CD14-positive monocyte (primary cell): ENCODE data around the gene L3MBTL3. TPM values are rescaled to one million over a fixed set of nuclear protein-coding genes. Genes with fewer than 3 reads are reported as not detected.

Experiments used
- DNase-seq, 3 donors: peaks; one replicate each; pipeline ENCODE4 v3.0.0-alpha.2; 2011 to 2022
- H2AFZ ChIP-seq: 2 replicates; pipeline ENCODE4 v1.6.0; 2012; ENCODE audit warnings: mild to moderate bottlenecking, low read depth, low read length, inconsistent platforms; ENCODE audit not compliant: insufficient read depth, poor library complexity, severe bottlenecking
- H3K27ac ChIP-seq, 2 donors: 1 replicate in 1 of 2; 2 replicates in 1 of 2; pipeline ENCODE4 v1.5.1; 2012 to 2013; ENCODE audit warnings: low read length in 2 of 2, control low read depth in 1 of 2, inconsistent platforms in 1 of 2, low read depth in 1 of 2, mild to moderate bottlenecking in 1 of 2
- H3K27me3 ChIP-seq, 2 donors: one replicate each; pipeline versions ENCODE4 v1.6.0 to v1.6.1; 2011 to 2013; ENCODE audit warnings: low read length in 2 of 2; ENCODE audit not compliant: control insufficient read depth in 2 of 2, insufficient read depth in 2 of 2
- H3K36me3 ChIP-seq, 2 donors: replicated peaks in 1 of 2; 1 replicate in 1 of 2; 2 replicates in 1 of 2; pipeline versions ENCODE4 v1.5.1 to v1.6.1; 2012 to 2013; ENCODE audit warnings: low read length in 2 of 2, control low read depth in 1 of 2, inconsistent platforms in 1 of 2, mild to moderate bottlenecking in 1 of 2; ENCODE audit not compliant: insufficient read depth in 2 of 2, control insufficient read depth in 1 of 2
- H3K4me1 ChIP-seq, 2 donors: 1 replicate in 1 of 2; 2 replicates in 1 of 2; pipeline versions ENCODE4 v1.5.1 to v1.6.1; 2012 to 2013; ENCODE audit warnings: low read length in 2 of 2, control low read depth in 1 of 2, inconsistent platforms in 1 of 2, mild to moderate bottlenecking in 1 of 2, moderate library complexity in 1 of 2; ENCODE audit not compliant: insufficient read depth in 2 of 2, control insufficient read depth in 1 of 2
- H3K4me2 ChIP-seq: replicated peaks from 2 replicates; pipeline ENCODE3; 2012; ENCODE audit warnings: low read length, moderate library complexity, mild to moderate bottlenecking; ENCODE audit not compliant: poor library complexity, severe bottlenecking; ENCODE audit errors: extremely low read depth
- H3K4me3 ChIP-seq, 3 experiments: fragments of 200-600 bp in 1 of 3; sonication (generic) in 1 of 3; replicated peaks in 1 of 3; 1 replicate in 2 of 3; 2 replicates in 1 of 3; pipeline ENCODE4 v1.5.1; 2011 to 2013; ENCODE audit warnings: low read length in 3 of 3, mild to moderate bottlenecking in 3 of 3, control low read depth in 2 of 3, low read depth in 2 of 3, inconsistent platforms in 1 of 3, moderate library complexity in 1 of 3
- H3K79me2 ChIP-seq: 2 replicates; pipeline ENCODE4 v1.6.0; 2012; ENCODE audit warnings: mild to moderate bottlenecking, control low read depth, inconsistent platforms, low read length, moderate library complexity; ENCODE audit not compliant: insufficient read depth
- H3K9ac ChIP-seq: 2 replicates; pipeline ENCODE4 v1.6.0; 2017; ENCODE audit warnings: low read length, mild to moderate bottlenecking; ENCODE audit not compliant: insufficient read depth, poor library complexity, severe bottlenecking
- H3K9me3 ChIP-seq, 2 donors: replicated peaks in 1 of 2; 1 replicate in 1 of 2; 2 replicates in 1 of 2; pipeline versions ENCODE4 v1.5.1 to v1.6.1; 2012 to 2013; ENCODE audit warnings: low read length in 2 of 2, control low read depth in 1 of 2; ENCODE audit not compliant: control insufficient read depth in 1 of 2, insufficient read depth in 1 of 2
- H4K20me1 ChIP-seq: 2 replicates; pipeline ENCODE4 v1.6.0; 2012; ENCODE audit warnings: mild to moderate bottlenecking, low read length, control low read depth, moderate library complexity; ENCODE audit not compliant: insufficient read depth
- H3K27ac Mint-ChIP-seq, 7 donors: one replicate each; pipeline ENCODE4 v1.8.0; 2020; ENCODE audit warnings: mild to moderate bottlenecking in 7 of 7, mixed read lengths in 7 of 7, moderate library complexity in 6 of 7, inconsistent platforms in 2 of 7
- H3K27me3 Mint-ChIP-seq, 3 donors: one replicate each; pipeline ENCODE4 v1.8.0; 2021 to 2022; ENCODE audit warnings: low read depth in 3 of 3, mild to moderate bottlenecking in 3 of 3, mixed read lengths in 3 of 3, moderate library complexity in 3 of 3, inconsistent platforms in 1 of 3
- H3K36me3 Mint-ChIP-seq, 2 donors: one replicate each; pipeline ENCODE4 v1.8.0; 2020; ENCODE audit warnings: mixed read lengths in 2 of 2, inconsistent platforms in 1 of 2, mild to moderate bottlenecking in 1 of 2
- H3K4me1 Mint-ChIP-seq: one replicate; pipeline ENCODE4 v1.8.0; 2020; ENCODE audit warnings: mild to moderate bottlenecking, mixed read lengths
- H3K4me3 Mint-ChIP-seq, 2 donors: one replicate each; pipeline ENCODE4 v1.8.0; 2020; ENCODE audit warnings: mild to moderate bottlenecking in 2 of 2, mixed read lengths in 2 of 2, moderate library complexity in 1 of 2
- H3K9me3 Mint-ChIP-seq, 7 donors: one replicate each; pipeline ENCODE4 v1.8.0; 2020 to 2022; ENCODE audit warnings: mixed read lengths in 7 of 7, mild to moderate bottlenecking in 6 of 7, moderate library complexity in 6 of 7, inconsistent platforms in 2 of 7
- WGBS: methylation state at CpG from one replicate; pipeline ENCODE4 v1.1.5; 2013; ENCODE audit warnings: missing lambda C conversion rate; ENCODE audit not compliant: insufficient coverage; 5-methylcytosine and 5-hydroxymethylcytosine counted together
- intact Hi-C, 2 donors: fragments of 100-400 bp; cut with micrococcal nuclease; formaldehyde crosslinking; loops; one replicate each; pipeline versions ENCODE4 v1.15.0 to v1.15.1; 2023
- polyA plus RNA-seq, 3 donors: library from polyadenylated mRNA; depleted of rRNA in 1 of 3; unstranded in 2 of 3; stranded (reverse) in 1 of 3; fragments of 300-500 nt in 2 of 3; fragments of >200 nt in 1 of 3; fragmentation: Illumina TruSeq in 2 of 3; gene quantifications; 1 replicate in 2 of 3; 2 replicates in 1 of 3; pipeline ENCODE4 v1.2.3, GENCODE V29; 2012 to 2021
- TF ChIP-seq, protein P1 (sequence below): fragments of 200-600 bp; IDR thresholded peaks from one replicate; pipeline ENCODE4 v1.8.0; 2022; ENCODE audit warnings: antibody characterized with exemption, mild to moderate bottlenecking

Gene L3MBTL3
- polyA plus RNA-seq, 3 donors = 2.1 to 8.0 (median 3.7) TPM

DNA sequence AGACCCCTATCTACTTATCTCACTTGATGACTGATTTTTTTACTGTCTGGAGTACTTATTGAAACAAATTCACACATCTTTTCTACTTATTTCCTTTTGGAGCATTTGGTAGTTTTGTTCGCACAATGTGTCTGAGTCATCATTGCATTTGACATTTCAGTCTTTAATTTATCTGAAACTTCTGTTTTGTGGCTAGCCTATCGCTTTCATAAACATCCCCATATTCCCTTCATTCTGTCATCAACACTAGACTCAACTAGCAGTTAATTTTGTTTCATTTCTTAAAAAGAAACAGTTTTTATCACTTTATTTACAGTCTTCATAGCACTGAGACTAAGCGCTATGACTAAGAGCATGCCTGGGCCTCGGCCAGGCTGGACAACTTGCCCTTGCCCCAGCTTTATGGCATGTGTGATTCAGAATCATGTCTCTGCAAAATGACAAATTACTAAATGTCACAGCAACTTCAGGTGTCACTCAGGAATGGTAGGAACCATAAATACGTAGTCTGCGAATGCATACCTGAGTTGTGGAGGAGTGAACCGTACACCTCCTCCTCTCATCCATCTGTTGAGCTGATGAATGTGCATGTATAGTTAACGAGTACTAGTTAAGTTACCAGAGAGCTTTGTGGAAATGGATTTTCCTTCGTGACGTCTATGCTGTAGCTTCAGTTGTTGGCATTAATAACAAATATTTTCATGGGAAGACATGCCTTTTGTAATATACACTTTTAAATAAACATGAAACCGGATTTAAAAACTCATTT lies 16.2 kb downstream of the L3MBTL3 start:
- H3K4me3 Mint-ChIP-seq = no peak overlapping the region
- peaks cover 18% of the 10 kb centered on the region for H3K4me1 Mint-ChIP-seq
- no peak overlapping the region for H3K4me3 ChIP-seq
- no peaks in the 10 kb centered on the region for H3K36me3 ChIP-seq
- H3K4me1 ChIP-seq = peaks cover 4% of the 10 kb centered on the region in 2 donors
- peaks cover 0 to 3% (median 0%) of the 10 kb centered on the region in 3 donors for H3K27me3 Mint-ChIP-seq
- TF ChIP-seq, protein P1, sequence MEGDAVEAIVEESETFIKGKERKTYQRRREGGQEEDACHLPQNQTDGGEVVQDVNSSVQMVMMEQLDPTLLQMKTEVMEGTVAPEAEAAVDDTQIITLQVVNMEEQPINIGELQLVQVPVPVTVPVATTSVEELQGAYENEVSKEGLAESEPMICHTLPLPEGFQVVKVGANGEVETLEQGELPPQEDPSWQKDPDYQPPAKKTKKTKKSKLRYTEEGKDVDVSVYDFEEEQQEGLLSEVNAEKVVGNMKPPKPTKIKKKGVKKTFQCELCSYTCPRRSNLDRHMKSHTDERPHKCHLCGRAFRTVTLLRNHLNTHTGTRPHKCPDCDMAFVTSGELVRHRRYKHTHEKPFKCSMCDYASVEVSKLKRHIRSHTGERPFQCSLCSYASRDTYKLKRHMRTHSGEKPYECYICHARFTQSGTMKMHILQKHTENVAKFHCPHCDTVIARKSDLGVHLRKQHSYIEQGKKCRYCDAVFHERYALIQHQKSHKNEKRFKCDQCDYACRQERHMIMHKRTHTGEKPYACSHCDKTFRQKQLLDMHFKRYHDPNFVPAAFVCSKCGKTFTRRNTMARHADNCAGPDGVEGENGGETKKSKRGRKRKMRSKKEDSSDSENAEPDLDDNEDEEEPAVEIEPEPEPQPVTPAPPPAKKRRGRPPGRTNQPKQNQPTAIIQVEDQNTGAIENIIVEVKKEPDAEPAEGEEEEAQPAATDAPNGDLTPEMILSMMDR = no peak
- peaks cover 25 to 32% of the 10 kb centered on the region in 2 donors for H3K36me3 Mint-ChIP-seq
- peaks cover 54% of the 10 kb centered on the region for H4K20me1 ChIP-seq
- no peak overlapping the region for H2AFZ ChIP-seq
- DNase-seq = no peak
- H3K9ac ChIP-seq = no peak overlapping the region
- intact Hi-C loops = no loop called here
- H3K4me2 ChIP-seq = no peak overlapping the region
- no peaks in the 10 kb centered on the region for H3K9me3 ChIP-seq
- H3K79me2 ChIP-seq = peaks cover 4% of the 10 kb centered on the region
- H3K27ac ChIP-seq = no peak overlapping the region
- H3K27ac Mint-ChIP-seq = no peak overlapping the region
- 21% methylated on average over 3 of the region's 11 CpGs for WGBS
- H3K9me3 Mint-ChIP-seq = peaks cover 0 to 6% (median 1%) of the 10 kb centered on the region in 7 donors
- no peaks in the 10 kb centered on the region for H3K27me3 ChIP-seq

DNA sequence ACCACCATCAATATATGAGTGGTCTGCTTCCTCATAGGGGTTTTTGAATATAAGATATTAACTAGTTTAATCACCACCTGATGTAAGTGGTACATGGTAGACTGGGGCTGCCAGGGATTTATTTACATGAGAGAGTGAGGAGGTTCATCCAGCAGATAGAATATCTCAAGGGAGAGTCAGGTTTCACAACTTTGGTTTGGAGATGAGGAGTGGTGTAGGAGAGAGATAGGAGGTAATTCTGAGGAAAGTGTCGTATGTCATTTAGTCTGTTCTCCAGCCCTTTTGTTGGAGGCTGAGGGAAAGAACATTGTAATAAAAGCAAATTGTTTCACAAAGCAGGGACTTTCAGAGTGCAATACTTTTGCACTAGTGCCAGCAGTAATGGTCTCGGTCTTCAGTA lies 16.8 kb downstream of the L3MBTL3 start:
- Histone ChIP-seq H3K27ac (no peak overlapping the region), H3K4me1 (peaks cover 4% of the 10 kb centered on the region in 2 donors), H3K9me3 (no peaks in the 10 kb centered on the region), H4K20me1 (peaks cover 52% of the 10 kb centered on the region), H3K27me3 (no peaks in the 10 kb centered on the region), H3K36me3 (no peaks in the 10 kb centered on the region), H3K4me2 (no peak overlapping the region), H3K9ac (no peak overlapping the region), H3K79me2 (peaks cover 3% of the 10 kb centered on the region), H3K4me3 (no peak overlapping the region), H2AFZ (no peak overlapping the region)
- TF ChIP-seq, protein P1 = no peak
- no peak for DNase-seq
- H3K9me3 Mint-ChIP-seq = peaks cover 0 to 8% (median 1%) of the 10 kb centered on the region in 7 donors
- WGBS = 70% methylated on average over 2 of the region's 2 CpGs
- peaks cover 25 to 29% of the 10 kb centered on the region in 2 donors for H3K36me3 Mint-ChIP-seq
- no peak overlapping the region for H3K4me3 Mint-ChIP-seq
- no peak overlapping the region for H3K27ac Mint-ChIP-seq
- intact Hi-C loops = no loop called here
- peaks cover 0 to 3% (median 0%) of the 10 kb centered on the region in 3 donors for H3K27me3 Mint-ChIP-seq
- peaks cover 18% of the 10 kb centered on the region for H3K4me1 Mint-ChIP-seq
